ENCODE data around the gene RHBDF2.

DNA sequence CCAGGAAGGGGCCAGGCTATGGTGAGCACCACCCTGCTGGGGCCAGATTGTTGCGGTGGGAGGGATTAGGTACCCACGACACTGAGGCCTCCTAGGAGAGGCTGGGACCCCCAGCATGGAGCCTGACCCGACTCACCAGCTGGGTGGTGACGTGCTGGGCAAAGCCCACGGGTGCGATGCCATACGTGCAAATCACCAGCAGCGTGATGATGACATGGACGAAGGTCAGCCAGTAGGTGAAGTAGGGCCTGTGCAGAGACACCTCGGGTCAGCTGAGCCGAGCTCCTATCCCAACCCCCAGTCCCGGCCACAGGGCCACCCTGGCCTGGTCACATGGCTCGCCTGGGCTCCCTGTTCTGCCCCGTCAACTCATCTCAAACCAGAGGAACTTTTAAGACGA lies 26.3 kb downstream of the RHBDF2 start:
- TF ChIP-seq CTCF (IDR thresholded peaks at IDR 0.05) = no peak
- no peak for TF ChIP-seq POLR2A (IDR thresholded peaks at IDR 0.05)
